Mesothelial cell of epicardium (in vitro differentiated cells): Measurements from ENCODE around the gene SLC9A9. TPM values are rescaled to one million over a fixed set of nuclear protein-coding genes. Genes with fewer than 3 reads are reported as not detected.

Source experiments
- DNase-seq, 2 experiments: peaks; one replicate each; pipeline ENCODE4 v3.0.0; 2021; ENCODE audit warnings: low spot score in 2 of 2; ENCODE audit not compliant: unreplicated experiment in 2 of 2
- H3K27ac Mint-ChIP-seq: 2 replicates; pipeline ENCODE4 v1.8.0; 2021; ENCODE audit warnings: mixed read lengths
- H3K27me3 Mint-ChIP-seq: 2 replicates; pipeline ENCODE4 v1.8.0; 2021; ENCODE audit warnings: low read depth, mixed read lengths
- H3K36me3 Mint-ChIP-seq: 2 replicates; pipeline ENCODE4 v1.8.0; 2021; ENCODE audit warnings: mixed read lengths
- H3K4me1 Mint-ChIP-seq: 2 replicates; pipeline ENCODE4 v1.8.0; 2021; ENCODE audit warnings: mixed read lengths
- H3K4me3 Mint-ChIP-seq: 2 replicates; pipeline ENCODE4 v1.8.0; 2021; ENCODE audit warnings: mild to moderate bottlenecking, moderate library complexity, mixed read lengths
- H3K9me3 Mint-ChIP-seq: 2 replicates; pipeline ENCODE4 v1.8.0; 2021; ENCODE audit warnings: mixed read lengths
- total RNA-seq: library from RNA; stranded (reverse); gene quantifications from 3 replicates; pipeline ENCODE4 v1.2.1, GENCODE V29; 2021
- TF ChIP-seq, protein P1 (sequence below): fragments of 200-600 bp; sonication (generic); IDR thresholded peaks from one replicate; pipeline ENCODE4 v1.5.0; 2021; ENCODE audit warnings: antibody characterized with exemption; ENCODE audit not compliant: unreplicated experiment

The SLC9A9 gene
- total RNA-seq, 1 donor from 2014 or later: 2.7 TPM

DNA sequence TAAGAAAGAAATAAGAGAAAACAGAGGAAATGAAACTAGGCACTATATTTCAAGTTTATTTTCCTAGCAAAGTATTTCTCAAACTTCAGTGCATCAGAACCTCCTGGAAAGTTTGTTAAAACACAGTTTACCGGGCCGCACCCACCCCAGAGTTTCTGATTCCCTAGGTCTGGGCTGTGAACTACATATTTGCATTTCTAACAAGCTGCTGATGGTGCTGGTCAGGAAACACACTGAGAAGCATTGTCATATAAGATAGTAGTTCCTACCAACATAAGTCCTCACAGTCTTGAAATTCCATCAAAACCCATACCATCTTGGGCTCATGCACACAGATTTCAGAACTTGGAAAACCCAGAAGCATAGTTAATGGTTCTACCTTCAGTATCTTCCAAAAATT is 8.3 kb downstream of the SLC9A9 start:
- Mint-ChIP-seq H3K4me3 (no peak overlapping the region), H3K27ac (no peak overlapping the region), H3K4me1 (peaks cover 5% of the 10 kb centered on the region), H3K9me3 (no peaks in the 10 kb centered on the region), H3K36me3 (no peaks in the 10 kb centered on the region), H3K27me3 (peaks cover 5% of the 10 kb centered on the region)
- TF ChIP-seq, protein P1, sequence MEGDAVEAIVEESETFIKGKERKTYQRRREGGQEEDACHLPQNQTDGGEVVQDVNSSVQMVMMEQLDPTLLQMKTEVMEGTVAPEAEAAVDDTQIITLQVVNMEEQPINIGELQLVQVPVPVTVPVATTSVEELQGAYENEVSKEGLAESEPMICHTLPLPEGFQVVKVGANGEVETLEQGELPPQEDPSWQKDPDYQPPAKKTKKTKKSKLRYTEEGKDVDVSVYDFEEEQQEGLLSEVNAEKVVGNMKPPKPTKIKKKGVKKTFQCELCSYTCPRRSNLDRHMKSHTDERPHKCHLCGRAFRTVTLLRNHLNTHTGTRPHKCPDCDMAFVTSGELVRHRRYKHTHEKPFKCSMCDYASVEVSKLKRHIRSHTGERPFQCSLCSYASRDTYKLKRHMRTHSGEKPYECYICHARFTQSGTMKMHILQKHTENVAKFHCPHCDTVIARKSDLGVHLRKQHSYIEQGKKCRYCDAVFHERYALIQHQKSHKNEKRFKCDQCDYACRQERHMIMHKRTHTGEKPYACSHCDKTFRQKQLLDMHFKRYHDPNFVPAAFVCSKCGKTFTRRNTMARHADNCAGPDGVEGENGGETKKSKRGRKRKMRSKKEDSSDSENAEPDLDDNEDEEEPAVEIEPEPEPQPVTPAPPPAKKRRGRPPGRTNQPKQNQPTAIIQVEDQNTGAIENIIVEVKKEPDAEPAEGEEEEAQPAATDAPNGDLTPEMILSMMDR: no peak
- no peak for DNase-seq

DNA sequence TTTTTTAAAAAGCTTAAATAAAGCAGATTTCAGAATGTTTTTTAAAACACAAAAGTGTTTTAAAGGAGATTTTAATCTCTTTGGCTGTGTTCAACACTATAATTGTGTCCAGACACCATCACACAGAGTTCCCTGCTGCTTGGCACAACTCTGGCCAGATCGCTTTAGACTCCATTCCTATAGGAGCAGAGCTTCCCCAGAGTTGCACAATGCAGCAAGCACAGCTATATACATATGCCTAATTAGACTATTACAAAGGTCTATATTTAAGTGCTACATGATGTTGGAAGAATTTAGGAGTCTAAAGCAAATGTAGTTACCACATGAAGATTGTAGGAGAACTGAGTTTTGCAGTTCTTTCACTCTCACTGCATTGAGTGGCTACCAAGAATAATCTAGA is 11.2 kb downstream of the SLC9A9 start:
- no peak overlapping the region for H3K4me3 Mint-ChIP-seq
- DNase-seq: no peak
- H3K27ac Mint-ChIP-seq: no peak overlapping the region
- H3K36me3 Mint-ChIP-seq: no peaks in the 10 kb centered on the region
- peaks cover 6% of the 10 kb centered on the region for H3K4me1 Mint-ChIP-seq
- H3K27me3 Mint-ChIP-seq: peaks cover 5% of the 10 kb centered on the region
- no peaks in the 10 kb centered on the region for H3K9me3 Mint-ChIP-seq
- TF ChIP-seq, protein P1: no peak

DNA sequence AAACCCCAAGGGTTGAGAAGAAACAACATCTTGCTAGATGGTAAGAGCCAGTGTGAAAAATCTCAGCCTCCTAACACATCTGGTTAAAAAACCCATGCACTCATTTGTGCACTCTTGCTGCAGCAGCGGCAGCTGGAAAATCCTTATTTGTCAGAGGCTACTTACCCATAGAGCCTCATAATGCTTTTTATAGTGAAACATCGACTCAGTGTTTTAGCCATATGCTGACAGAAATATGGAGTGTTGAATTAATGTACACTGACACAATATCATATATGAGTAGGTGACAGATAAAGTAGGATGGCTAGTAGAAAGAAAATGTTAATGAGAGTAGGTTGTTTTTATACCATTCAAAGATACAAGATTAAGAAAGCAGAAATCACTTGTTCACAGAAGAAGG is 13.0 kb downstream of the SLC9A9 start:
- Mint-ChIP-seq H3K4me1 (peaks cover 17% of the 10 kb centered on the region), H3K4me3 (no peak overlapping the region), H3K27ac (no peak overlapping the region), H3K36me3 (no peaks in the 10 kb centered on the region), H3K27me3 (peaks cover 5% of the 10 kb centered on the region), H3K9me3 (no peaks in the 10 kb centered on the region)
- no peak for DNase-seq
- TF ChIP-seq, protein P1: no peak

DNA sequence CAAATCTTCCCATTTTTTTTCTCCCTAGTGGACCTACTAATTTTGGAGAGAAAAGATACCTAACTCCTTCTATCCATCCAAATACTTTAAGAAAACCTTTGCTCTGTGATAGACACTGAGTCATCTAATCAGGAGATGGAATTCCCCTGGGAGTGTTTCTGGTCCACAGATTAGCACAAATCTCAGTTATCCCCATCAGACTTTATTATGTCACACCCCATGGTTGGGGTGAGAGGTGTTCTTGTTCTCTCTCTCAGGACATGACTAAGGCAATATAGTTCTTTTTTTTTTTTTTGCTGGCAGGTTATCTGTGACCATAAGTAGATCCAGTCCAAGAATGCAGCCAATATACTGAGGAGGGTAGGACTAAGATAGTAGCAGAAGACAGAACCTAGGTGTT is 15.8 kb downstream of the SLC9A9 start:
- H3K36me3 Mint-ChIP-seq: no peaks in the 10 kb centered on the region
- DNase-seq: no peak
- no peaks in the 10 kb centered on the region for H3K9me3 Mint-ChIP-seq
- TF ChIP-seq, protein P1: no peak
- H3K4me3 Mint-ChIP-seq: no peak overlapping the region
- H3K27ac Mint-ChIP-seq: no peak overlapping the region
- H3K27me3 Mint-ChIP-seq: peaks cover 3% of the 10 kb centered on the region
- peaks cover 20% of the 10 kb centered on the region for H3K4me1 Mint-ChIP-seq

DNA sequence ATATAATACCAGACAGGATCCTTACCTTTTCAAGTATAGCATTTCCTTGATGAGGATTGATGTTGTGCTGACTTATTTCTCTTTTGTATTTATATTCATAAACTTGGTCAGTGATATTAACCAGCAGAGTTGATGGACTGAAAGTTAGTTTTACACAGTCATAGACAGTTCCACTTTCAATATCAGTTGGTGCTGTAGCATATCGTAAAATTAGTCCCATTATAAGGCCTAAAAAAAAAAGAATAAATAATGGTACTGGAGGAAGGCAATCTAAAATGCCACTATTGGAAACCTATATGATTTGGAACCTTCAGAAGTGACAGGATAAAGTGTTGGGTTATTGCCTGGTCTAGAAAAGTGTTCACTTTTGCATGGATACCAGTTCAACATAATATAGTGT is 16.3 kb downstream of the SLC9A9 start:
- no peaks in the 10 kb centered on the region for H3K36me3 Mint-ChIP-seq
- H3K27me3 Mint-ChIP-seq: peaks cover 3% of the 10 kb centered on the region
- TF ChIP-seq, protein P1: no peak
- no peaks in the 10 kb centered on the region for H3K9me3 Mint-ChIP-seq
- no peak for DNase-seq
- no peak overlapping the region for H3K27ac Mint-ChIP-seq
- H3K4me1 Mint-ChIP-seq: peaks cover 20% of the 10 kb centered on the region
- H3K4me3 Mint-ChIP-seq: no peak overlapping the region

DNA sequence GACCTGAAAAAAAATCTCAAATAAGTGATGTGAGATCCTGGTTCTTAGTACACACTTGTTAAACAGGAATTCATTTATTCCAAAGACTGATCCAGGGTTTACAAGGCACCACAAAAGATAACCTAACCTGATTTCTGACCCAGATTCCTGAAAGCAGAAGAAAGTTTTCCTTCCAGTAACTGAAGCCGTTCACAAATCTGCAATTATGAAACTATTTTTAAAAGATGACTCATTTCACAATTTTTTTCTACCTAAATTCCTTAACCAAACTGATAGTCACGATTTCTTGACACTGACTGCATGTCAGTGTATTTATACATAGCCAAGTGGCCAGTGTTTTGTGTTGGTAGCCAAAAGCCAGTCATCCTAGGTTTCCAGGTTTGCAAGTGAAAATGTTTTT is 17.1 kb downstream of the SLC9A9 start:
- peak overlapping the region; percentile 47 for H3K27ac Mint-ChIP-seq
- no peak for DNase-seq

More for the DNA sequence above, 17.1 kb downstream of the SLC9A9 start:
- H3K27me3 Mint-ChIP-seq: peaks cover 3% of the 10 kb centered on the region
- TF ChIP-seq, protein P1: no peak
- peaks cover 20% of the 10 kb centered on the region for H3K4me1 Mint-ChIP-seq
- no peak overlapping the region for H3K4me3 Mint-ChIP-seq
- H3K36me3 Mint-ChIP-seq: no peaks in the 10 kb centered on the region
- H3K9me3 Mint-ChIP-seq: peaks cover 7% of the 10 kb centered on the region
